ENCODE results near the gene OGFOD3. TPM values are rescaled to one million over a fixed set of nuclear protein-coding genes. Genes with fewer than 3 reads are reported as not detected.
"Not testable (repeated sequence)": the region's sequence is repeated elsewhere in the genome, so short reads cannot be mapped to it uniquely, and the experiment has no call there.

OGFOD3 gene
- total RNA-seq, 2 experiments from 2014 or later = 22.0 to 25.0 TPM

DNA sequence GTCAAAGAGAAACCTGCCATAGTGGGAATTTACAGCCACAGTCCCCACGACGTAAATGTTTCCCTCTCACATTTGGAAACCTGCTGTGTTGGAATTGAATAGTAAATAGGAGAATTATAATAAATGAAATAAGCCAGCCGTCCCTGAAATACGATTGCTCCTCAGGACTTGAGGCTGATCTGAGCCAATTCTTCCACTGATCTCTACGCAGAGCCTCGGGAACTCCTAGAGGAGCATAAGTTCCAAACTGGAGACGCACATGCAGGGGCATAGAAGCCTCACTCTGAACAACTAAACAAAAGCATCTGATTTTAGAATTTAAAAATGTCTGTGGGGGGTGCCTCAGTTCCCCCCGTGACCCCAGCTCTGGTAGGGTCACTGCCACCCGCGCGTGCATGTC, 69.5 kb downstream of the OGFOD3 start:
- H3K4me3 Mint-ChIP-seq = no peak overlapping the region
- POLR2A ChIA-PET = interaction anchor here (1.0 kb wide), 1 partner anchor 100 kb away, joined by 3 read pairs; no protein-coding TSS in a partner anchor
- CTCF ChIA-PET = interaction anchor here (1.2 to 3.1 kb wide), 5 partner anchors 22 to 65 kb away, joined by 3 to 14 read pairs (median 3); no protein-coding TSS in a partner anchor

DNA sequence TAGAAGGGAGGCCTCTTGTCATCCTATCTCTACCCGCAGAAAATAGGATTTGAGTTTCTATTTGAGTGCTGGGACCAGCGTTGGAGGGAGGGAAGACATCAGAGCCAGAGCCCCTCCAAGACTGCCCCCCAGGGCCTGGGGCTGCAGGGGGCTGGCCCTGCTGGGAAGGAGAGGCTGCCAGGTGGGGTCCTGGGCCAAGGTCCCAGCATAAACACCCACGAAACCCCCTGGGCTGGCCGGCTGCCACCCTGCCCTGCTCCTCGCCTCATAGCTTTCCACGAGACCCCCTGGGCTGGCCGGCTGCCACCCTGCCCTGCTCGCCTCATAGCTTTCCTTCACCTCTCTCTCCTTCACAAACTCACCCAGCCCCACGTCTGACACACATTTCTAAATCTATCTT, 70.0 kb downstream of the OGFOD3 start:
- H3K4me3 Mint-ChIP-seq = no peak overlapping the region
- no peaks in the 10 kb centered on the region for H3K9me3 Mint-ChIP-seq
- POLR2A ChIA-PET = no interaction called here

More for the DNA sequence above, 69.5 kb downstream of the OGFOD3 start:
- Mint-ChIP-seq H3K9me3 (no peaks in the 10 kb centered on the region), H3K36me3 (ENCODE audit: low read depth) (no peaks in the 10 kb centered on the region), H3K27ac (no peak overlapping the region), H3K4me1 (ENCODE audit: low read depth) (peaks cover 13% of the 10 kb centered on the region), H3K27me3 (peaks cover 7% of the 10 kb centered on the region)
- ATAC-seq = no peak
- intact Hi-C loops (cut with micrococcal nuclease) = no loop called here
- TF ChIP-seq, protein P1, sequence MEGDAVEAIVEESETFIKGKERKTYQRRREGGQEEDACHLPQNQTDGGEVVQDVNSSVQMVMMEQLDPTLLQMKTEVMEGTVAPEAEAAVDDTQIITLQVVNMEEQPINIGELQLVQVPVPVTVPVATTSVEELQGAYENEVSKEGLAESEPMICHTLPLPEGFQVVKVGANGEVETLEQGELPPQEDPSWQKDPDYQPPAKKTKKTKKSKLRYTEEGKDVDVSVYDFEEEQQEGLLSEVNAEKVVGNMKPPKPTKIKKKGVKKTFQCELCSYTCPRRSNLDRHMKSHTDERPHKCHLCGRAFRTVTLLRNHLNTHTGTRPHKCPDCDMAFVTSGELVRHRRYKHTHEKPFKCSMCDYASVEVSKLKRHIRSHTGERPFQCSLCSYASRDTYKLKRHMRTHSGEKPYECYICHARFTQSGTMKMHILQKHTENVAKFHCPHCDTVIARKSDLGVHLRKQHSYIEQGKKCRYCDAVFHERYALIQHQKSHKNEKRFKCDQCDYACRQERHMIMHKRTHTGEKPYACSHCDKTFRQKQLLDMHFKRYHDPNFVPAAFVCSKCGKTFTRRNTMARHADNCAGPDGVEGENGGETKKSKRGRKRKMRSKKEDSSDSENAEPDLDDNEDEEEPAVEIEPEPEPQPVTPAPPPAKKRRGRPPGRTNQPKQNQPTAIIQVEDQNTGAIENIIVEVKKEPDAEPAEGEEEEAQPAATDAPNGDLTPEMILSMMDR (IDR thresholded peaks at IDR 0.05) = no peak
- DNase-seq = no peak

DNA sequence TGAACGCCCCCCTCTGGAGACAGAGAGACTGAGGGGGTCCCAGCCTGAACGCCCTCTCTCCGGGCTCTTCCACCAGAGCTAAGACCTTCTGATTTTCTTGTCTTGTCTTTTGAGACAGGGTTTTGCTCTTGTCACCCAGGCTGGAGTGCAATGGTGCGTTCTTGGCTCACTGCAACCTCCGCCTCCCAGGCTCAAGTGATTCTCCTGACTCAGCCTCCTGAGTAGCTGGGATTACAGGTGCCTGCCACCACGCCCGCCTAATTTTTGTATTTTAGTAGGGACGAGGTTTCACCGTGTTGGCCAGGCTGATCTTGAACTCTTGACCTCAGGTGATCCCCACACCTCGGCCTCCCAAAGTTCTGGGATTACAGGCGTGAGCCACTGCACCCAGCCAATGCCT, 70.4 kb downstream of the OGFOD3 start:
- CTCF ChIA-PET = interaction anchor here (2.3 kb wide), 1 partner anchor 23 kb away, joined by 7 read pairs; no protein-coding TSS in a partner anchor
- H3K36me3 Mint-ChIP-seq (ENCODE audit: low read depth); ATAC-seq; DNase-seq; H3K27ac Mint-ChIP-seq; H3K4me3 Mint-ChIP-seq; H3K9me3 Mint-ChIP-seq; H3K27me3 Mint-ChIP-seq; POLR2A ChIA-PET; intact Hi-C loops (cut with micrococcal nuclease): not testable (repeated sequence)
- H3K4me1 Mint-ChIP-seq (ENCODE audit: low read depth) = peaks cover 13% of the 10 kb centered on the region

More for the DNA sequence above, 70.0 kb downstream of the OGFOD3 start:
- H3K4me1 Mint-ChIP-seq (ENCODE audit: low read depth) = peaks cover 13% of the 10 kb centered on the region
- DNase-seq = no peak
- H3K36me3 Mint-ChIP-seq (ENCODE audit: low read depth) = no peaks in the 10 kb centered on the region
- ATAC-seq = no peak
- H3K27ac Mint-ChIP-seq = no peak overlapping the region
- TF ChIP-seq, protein P1 (IDR thresholded peaks at IDR 0.05) = no peak
- intact Hi-C loops (cut with micrococcal nuclease) = no loop called here
- peaks cover 8% of the 10 kb centered on the region for H3K27me3 Mint-ChIP-seq
- CTCF ChIA-PET = interaction anchor here (1.2 to 2.3 kb wide), 3 partner anchors 22 to 50 kb away, joined by 3 to 7 read pairs (median 3); no protein-coding TSS in a partner anchor

DNA sequence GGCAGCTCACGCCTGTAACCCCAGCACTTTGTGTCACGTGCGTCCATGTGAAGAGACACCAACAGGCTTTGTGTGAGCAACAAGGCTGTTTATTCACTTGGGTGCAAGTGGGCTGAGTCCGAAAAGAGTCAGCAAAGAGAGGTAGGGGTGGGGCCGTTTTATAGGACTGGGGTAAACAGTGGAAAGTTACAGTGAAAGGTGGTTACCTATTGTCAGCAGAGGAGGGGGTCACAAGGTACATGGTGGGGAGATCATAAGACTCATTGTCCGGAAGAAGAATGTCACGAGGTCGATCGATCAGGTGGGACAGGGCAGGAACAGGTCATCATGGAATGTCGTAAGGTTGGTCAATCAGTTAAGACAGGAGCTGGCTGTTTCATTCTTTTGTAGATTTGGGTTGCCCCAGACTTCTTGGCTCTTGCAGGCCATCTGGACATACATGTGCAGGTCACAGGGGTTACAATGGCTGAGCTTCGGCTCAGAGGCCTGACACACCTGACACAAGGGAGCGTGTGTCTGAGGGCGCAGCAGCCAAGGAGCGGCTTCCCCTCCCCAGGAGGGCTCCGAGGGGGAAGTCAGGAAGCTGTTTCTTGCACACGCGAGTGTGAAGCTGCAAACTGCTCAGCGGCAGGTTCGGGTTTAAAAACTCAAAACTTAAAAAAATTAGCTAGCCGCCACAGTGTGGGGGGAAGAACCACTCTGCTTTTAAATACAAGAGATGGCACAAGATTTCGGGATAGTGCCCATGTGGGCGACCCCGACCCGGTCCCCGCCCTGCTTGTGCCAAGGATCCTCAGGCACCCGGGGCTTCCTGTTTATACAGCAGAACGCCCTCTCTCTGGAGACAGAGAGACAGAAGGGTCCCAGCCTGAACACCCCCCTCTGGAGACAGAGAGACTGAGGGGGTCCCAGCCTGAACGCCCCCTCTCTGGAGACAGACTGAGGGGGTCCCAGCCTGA, 71.8 kb downstream of the OGFOD3 start:
- no peaks in the 10 kb centered on the region for H3K9me3 Mint-ChIP-seq
- no peaks in the 10 kb centered on the region for H3K36me3 Mint-ChIP-seq (ENCODE audit: low read depth)
- no peak for ATAC-seq
- peaks cover 8% of the 10 kb centered on the region for H3K27me3 Mint-ChIP-seq
- no peak overlapping the region for H3K4me3 Mint-ChIP-seq
- TF ChIP-seq, protein P1 (IDR thresholded peaks at IDR 0.05) = no peak
- H3K4me1 Mint-ChIP-seq (ENCODE audit: low read depth) = peaks cover 12% of the 10 kb centered on the region
- no peak for DNase-seq
- CTCF ChIA-PET = interaction anchor here (1.0 kb wide), 1 partner anchor 13 kb away, joined by 3 read pairs; the partner anchor contains the start of gene SECTM1
- POLR2A ChIA-PET = interaction anchor here (1.1 to 1.3 kb wide), 2 partner anchors 12 to 323 kb away, joined by 3 to 4 read pairs; partner anchors contain the start of gene LRRC45
- H3K27ac Mint-ChIP-seq = no peak overlapping the region
- intact Hi-C loops (cut with micrococcal nuclease) = no loop called here

DNA sequence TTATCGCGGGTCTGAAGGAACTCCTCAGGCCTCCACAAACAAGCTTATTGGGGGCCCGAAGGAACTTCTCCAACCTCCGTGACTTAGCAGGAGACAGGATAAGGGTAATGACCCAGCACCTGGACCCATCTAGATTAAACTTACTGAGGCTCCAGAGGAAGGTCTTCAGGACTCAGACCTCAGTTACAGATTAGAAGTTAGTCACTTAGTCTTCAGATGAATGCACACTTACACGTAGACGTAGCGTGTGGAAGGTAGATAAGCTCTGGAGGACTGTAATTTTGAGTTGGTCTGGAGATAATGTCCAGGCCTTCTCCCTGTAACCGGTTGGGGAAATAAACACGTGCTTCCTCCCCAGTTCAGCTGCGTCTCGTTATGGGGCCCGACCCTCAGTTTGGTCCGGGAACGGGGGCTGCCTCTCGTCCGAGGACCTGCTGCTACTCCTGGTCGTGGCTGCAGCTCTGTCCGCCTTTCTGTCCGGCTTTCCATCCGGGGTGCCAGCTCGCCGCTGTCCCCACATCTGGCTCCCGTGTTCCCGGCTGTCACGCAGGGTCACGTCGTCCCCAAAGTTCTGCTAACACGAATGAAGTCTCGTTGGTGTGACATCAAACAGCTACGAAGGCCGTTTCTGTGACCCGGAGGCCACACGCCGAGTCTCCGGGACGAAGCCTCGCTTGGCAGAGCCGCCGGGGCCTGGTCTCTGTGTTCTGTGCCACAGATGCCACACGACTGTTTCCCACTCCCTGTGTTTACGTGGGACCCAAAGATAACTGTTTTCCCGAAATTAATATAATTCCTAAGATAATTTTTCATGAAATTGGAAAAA, 73.0 kb downstream of the OGFOD3 start:
- Mint-ChIP-seq H3K9me3 (peaks cover 3% of the 10 kb centered on the region), H3K27me3 (peaks cover 8% of the 10 kb centered on the region), H3K27ac (no peak overlapping the region), H3K4me1 (ENCODE audit: low read depth) (peaks cover 9% of the 10 kb centered on the region), H3K36me3 (ENCODE audit: low read depth) (no peaks in the 10 kb centered on the region), H3K4me3 (no peak overlapping the region)
- ChIA-PET CTCF (interaction anchor here (2.3 kb wide), 1 partner anchor 24 kb away, joined by 13 read pairs; no protein-coding TSS in a partner anchor), POLR2A (interaction anchor here (0.5 to 1.3 kb wide), 4 partner anchors 60 to 322 kb away, joined by 3 to 4 read pairs (median 3); partner anchors contain the start of gene LRRC45)
- intact Hi-C loops (cut with micrococcal nuclease) = no loop called here
- TF ChIP-seq, protein P1 (IDR thresholded peaks at IDR 0.05) = no peak
- ATAC-seq = no peak
- DNase-seq = no peak

Measured in activated CD8-positive, alpha-beta T cell treated with anti-CD3 and anti-CD28 coated beads for 36 hours (primary cell).